Activated T-cell treated with anti-CD3 and anti-CD28 coated beads for 48 hours (primary cell): ENCODE results near the gene ZBTB44.
"Not testable (repeated sequence)": the region's sequence is repeated elsewhere in the genome, so short reads cannot be mapped to it uniquely, and the experiment has no call there.

Source experiments
- DNase-seq: peaks from one replicate; pipeline ENCODE4 v3.0.0-alpha.2; 2020; ENCODE audit warnings: low read depth

Gene ZBTB44

GRCh38 chr11:130312046-130312445, 2.7 kb downstream of the ZBTB44 start:
- DNase-seq: no peak

- DNase-seq: no peak
Observed at GRCh38 chr11:130310622-130311021, 4.1 kb downstream of the ZBTB44 start.

GRCh38 chr11:130308886-130309285, 5.8 kb downstream of the ZBTB44 start:
- no peak for DNase-seq

- DNase-seq: no peak
Observed at GRCh38 chr11:130308059-130308458, 6.7 kb downstream of the ZBTB44 start.

- DNase-seq: no peak
Observed at GRCh38 chr11:130304651-130305050, 10.1 kb downstream of the ZBTB44 start.

- DNase-seq: no peak
Observed at GRCh38 chr11:130301002-130301401, 13.7 kb downstream of the ZBTB44 start.

GRCh38 chr11:130300567-130300966, 14.2 kb downstream of the ZBTB44 start:
- no peak for DNase-seq

GRCh38 chr11:130299978-130300377, 14.7 kb downstream of the ZBTB44 start:
- no peak for DNase-seq

GRCh38 chr11:130295657-130296056, 19.1 kb downstream of the ZBTB44 start:
- no peak for DNase-seq

GRCh38 chr11:130282111-130282510, 32.6 kb downstream of the ZBTB44 start:
- DNase-seq: no peak

- not testable (repeated sequence) for DNase-seq
Observed at GRCh38 chr11:130281341-130281740, 33.4 kb downstream of the ZBTB44 start.

- no peak for DNase-seq
Observed at GRCh38 chr11:130279989-130280388, 34.7 kb downstream of the ZBTB44 start.

- DNase-seq: no peak
Observed at GRCh38 chr11:130278745-130279144, 36.0 kb downstream of the ZBTB44 start.

- no peak for DNase-seq
Observed at GRCh38 chr11:130278151-130278550, 36.6 kb downstream of the ZBTB44 start.

GRCh38 chr11:130272336-130272735, 42.4 kb downstream of the ZBTB44 start:
- DNase-seq: no peak

- no peak for DNase-seq
Observed at GRCh38 chr11:130269326-130269943, 45.3 kb downstream of the ZBTB44 start.

GRCh38 chr11:130263351-130263750, 51.4 kb downstream of the ZBTB44 start:
- DNase-seq: no peak

GRCh38 chr11:130262424-130262823, 52.3 kb downstream of the ZBTB44 start:
- DNase-seq: no peak

- no peak for DNase-seq
Observed at GRCh38 chr11:130261571-130261970, 53.1 kb downstream of the ZBTB44 start.

GRCh38 chr11:130260742-130261141, 54.0 kb downstream of the ZBTB44 start:
- no peak for DNase-seq

- DNase-seq: no peak
Observed at GRCh38 chr11:130260080-130260627, 54.6 kb downstream of the ZBTB44 start.

- not testable (repeated sequence) for DNase-seq
Observed at GRCh38 chr11:130251763-130252162, 63.0 kb downstream of the ZBTB44 start.

GRCh38 chr11:130249929-130250328, 64.8 kb downstream of the ZBTB44 start:
- DNase-seq: not testable (repeated sequence)

- no peak for DNase-seq
Observed at GRCh38 chr11:130249371-130249770, 65.3 kb downstream of the ZBTB44 start.
